GM19025 (cell line): ENCODE results near the gene SMIM10L2A.
"Not testable (repeated sequence)": the region's sequence is repeated elsewhere in the genome, so short reads cannot be mapped to it uniquely, and the experiment has no call there.

ENCODE experiments used
- ATAC-seq: cut with Tn5 transposase; IDR thresholded peaks from one replicate; pipeline ENCODE4 v1.9.1; 2021; ENCODE audit warnings: mild to moderate bottlenecking, low read depth, moderate library complexity; ENCODE audit not compliant: unreplicated experiment

SMIM10L2A gene

DNA sequence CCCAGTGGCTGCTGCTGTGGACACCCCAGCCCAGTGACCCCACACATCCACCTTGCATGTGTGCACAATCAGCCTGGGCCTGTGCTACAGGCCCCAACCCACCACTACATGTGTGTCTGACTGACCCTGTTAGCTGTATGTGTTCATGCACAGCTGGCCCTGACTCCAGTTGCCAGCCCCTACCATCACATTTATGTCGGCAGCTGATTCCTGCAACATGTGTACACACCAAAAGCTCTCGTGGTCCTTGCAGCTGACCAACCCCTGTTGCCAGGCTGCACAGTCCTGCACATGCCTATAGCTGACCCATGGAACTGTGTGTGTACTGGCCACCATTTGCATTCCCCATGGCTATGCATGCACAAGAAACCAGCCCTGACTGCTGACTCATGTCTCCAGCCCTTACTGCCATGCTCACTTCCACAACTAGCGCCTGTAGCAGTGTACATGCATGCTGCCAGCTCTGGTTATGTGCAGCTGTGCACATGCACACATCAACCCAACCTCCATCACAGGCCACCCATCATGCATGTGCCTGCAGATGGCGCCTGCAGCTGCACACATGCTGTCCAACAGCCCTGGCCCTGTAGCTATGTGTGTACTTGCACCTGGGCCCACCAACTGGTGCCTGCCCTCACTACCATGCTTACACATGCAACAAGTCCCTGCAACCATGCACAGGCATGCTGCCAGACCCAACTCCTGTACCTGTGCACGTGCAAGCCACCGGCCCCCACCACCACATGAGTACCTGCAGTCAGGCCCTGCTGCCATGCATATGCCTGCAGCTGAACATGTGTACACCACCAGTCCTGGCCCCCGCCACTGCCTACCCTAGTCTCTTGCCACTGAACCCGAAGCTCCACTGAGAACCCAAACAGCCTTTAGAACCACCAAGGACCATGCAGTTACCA is 28.1 kb downstream of the SMIM10L2A start:
- no peak for ATAC-seq

DNA sequence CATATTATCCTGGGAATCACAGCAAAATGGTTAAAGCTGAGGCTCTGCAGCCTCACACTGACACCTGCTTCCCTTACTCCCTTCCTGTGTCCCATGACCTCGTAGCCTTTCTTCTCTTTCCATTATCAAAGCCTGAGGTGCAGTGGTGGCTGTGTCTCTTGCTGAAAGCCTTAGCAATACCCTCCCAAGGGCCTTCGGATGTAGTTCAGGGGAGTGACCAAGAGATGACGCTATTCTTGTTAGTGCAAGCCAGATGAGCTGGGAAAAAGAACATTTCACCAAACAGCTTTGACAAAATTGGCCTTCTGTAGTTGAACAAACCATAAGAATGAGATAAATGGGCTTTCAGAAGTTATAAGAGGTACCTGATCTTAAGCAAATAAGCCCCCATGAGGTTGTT is 31.6 kb downstream of the SMIM10L2A start:
- no peak for ATAC-seq

DNA sequence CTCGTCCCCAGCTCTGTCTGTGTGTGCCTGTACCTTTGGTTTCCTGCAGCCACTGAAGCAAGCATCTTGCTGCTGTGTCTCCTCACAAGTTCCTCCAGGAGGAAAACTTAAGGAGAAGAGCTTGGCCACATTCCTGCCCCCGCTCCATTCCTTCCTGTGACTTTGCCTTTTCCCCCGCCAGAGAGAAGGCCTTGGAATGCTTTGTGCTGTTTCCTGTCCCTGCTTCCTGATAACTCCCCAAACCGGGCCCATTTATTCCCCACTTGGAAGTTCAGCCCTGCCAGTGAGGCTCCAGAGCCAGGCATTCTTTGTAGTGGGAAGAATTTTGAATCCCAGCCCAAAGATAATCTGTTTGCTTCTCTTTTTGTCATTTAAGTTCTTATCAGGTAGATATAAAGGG is 33.1 kb downstream of the SMIM10L2A start:
- no peak for ATAC-seq

DNA sequence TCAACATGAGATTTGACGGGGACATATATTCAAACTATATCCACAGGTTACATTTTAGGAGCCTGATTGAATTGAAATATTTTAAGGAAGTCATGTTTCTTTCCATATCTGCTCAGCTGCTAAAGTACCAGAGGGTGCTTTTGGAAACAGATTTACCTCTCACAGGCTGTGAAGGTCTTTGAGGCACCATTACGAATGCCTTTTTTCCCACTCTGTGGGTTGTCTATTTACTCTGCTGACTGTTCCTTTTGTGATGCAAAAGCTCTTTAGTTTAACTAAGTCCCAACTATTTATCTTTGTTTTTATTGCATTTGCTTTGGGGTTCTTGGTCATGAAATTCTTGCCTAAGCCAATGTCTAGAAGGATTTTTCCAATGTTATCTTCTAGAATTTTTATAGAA is 40.0 kb downstream of the SMIM10L2A start:
- ATAC-seq = not testable (repeated sequence)

DNA sequence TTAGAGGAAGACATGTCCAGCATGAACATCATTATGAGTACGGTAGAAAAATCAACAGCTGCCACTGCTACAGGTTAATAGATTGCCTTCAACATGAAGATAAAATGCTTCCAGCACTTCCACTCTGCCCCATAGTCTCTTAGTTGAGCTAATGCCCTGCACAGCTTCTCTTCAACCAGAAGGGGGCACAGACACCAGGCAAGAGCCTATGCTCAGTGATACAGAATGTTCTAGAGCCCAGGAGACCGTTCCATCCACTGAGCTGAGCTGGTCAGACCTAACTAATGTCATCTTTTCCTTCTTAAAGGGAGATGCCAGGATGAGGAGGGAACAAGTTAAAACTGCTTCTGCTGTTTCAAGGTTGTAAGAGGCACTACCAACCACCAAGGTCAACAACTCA is 42.2 kb downstream of the SMIM10L2A start:
- ATAC-seq = no peak

DNA sequence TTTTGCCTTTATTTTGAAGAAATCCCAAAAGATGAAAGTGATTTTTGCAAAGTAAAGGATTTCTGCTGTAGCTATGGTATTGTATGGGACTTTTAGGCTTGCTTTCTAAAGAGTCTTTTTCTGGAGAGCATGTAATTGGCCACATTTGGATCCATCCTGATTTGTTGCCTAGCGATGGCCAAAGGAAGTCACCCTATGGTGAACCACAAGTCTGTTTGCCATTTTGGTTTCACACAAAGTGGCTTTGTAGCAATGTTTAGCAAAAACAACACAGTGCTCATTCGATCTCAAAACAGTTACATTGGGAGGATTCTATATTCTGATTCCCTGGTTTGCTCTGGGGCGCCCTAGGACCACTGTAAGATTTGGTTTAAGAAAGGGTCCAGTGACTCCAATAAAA is 54.6 kb downstream of the SMIM10L2A start:
- no peak for ATAC-seq

DNA sequence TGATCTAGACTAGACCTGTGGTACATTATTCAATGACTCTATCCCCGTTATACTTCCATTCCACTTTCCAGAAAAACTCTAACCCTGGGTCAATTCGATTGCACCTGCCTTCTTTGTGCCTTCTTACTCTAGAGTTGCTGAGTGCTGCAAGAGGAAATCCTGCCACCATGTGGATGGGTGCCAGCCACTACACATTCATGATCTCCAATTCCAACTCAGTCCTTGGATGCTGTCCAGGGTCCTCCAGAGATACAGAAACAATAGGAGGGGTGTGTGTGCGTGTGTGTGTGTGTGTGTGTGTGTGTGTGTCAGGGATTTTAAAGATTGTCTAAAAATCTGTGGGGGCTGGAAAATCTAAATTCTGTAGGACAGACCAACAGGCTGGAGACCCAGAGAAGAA is 55.8 kb downstream of the SMIM10L2A start:
- ATAC-seq = no peak
